H1 (cell line): ENCODE measurements around the gene IL1RAPL1. TPM values are rescaled to one million over a fixed set of nuclear protein-coding genes. Genes with fewer than 3 reads are reported as not detected.

Experiments used
- CTCF ChIA-PET: fragments of 300-600 bp; sonication (Branson Sonifier 250); formaldehyde crosslinking; loops from one replicate; lab custom pipeline; 2021; ENCODE audit not compliant: partially characterized antibody; lab: Charles Lee
- POLR2A ChIA-PET: fragments of 300-600 bp; sonication (Branson Sonifier 250); formaldehyde crosslinking; loops from one replicate; lab custom pipeline; 2021; ENCODE audit warnings: inconsistent platforms; ENCODE audit not compliant: partially characterized antibody; lab: Charles Lee
- DNase-seq, 2 experiments: peaks; one replicate each; pipeline versions ENCODE4 v3.0.0 to v3.0.0-alpha.2; 2010 to 2022; ENCODE audit warnings: low spot score in 2 of 2, low read depth in 1 of 2, mixed read lengths in 1 of 2
- FAIRE-seq: peaks from 2 replicates; lab custom pipeline; 2011; peaks lifted over from hg19 to GRCh38; lab: Jason Lieb, UNC
- H2AFZ ChIP-seq: 2 replicates; pipeline ENCODE4 v1.8.1; 2012; ENCODE audit warnings: low read length, inconsistent platforms
- H2AK5ac ChIP-seq: 2 replicates; pipeline ENCODE4 v1.6.1; 2013; ENCODE audit warnings: low read depth, low read length
- H2BK120ac ChIP-seq: replicated peaks from 2 replicates; pipeline ENCODE3; 2013; ENCODE audit warnings: low read depth, low read length, inconsistent platforms
- H2BK12ac ChIP-seq: 2 replicates; pipeline ENCODE4 v1.6.1; 2013; ENCODE audit warnings: low read depth, low read length
- H2BK15ac ChIP-seq: 2 replicates; pipeline ENCODE4 v1.6.1; 2013; ENCODE audit warnings: low read length
- H2BK20ac ChIP-seq: 2 replicates; pipeline ENCODE4 v1.6.1; 2013; ENCODE audit warnings: low read length
- H2BK5ac ChIP-seq: 2 replicates; pipeline ENCODE4 v1.6.1; 2013; ENCODE audit warnings: low read depth, low read length
- H3K14ac ChIP-seq: 2 replicates; pipeline ENCODE4 v1.6.1; 2013; ENCODE audit warnings: inconsistent platforms; ENCODE audit not compliant: insufficient read length
- H3K18ac ChIP-seq: 2 replicates; pipeline ENCODE4 v1.6.1; 2013; ENCODE audit warnings: low read length; ENCODE audit errors: extremely low read depth
- H3K23ac ChIP-seq: 2 replicates; pipeline ENCODE4 v1.6.1; 2013; ENCODE audit warnings: inconsistent platforms; ENCODE audit not compliant: insufficient read length
- H3K23me2 ChIP-seq: 2 replicates; pipeline ENCODE4 v1.6.1; 2013; ENCODE audit warnings: low read depth, low read length
- H3K27ac ChIP-seq: 2 replicates; pipeline ENCODE4 v1.6.1; 2011; ENCODE audit warnings: low read depth, low read length, inconsistent platforms
- H3K27me3 ChIP-seq, 4 experiments: replicated peaks in 1 of 4; 1 replicate in 1 of 4; 2 replicates in 3 of 4; pipeline versions ENCODE4 v1.6.1 to v1.8.1; 2011 to 2013; ENCODE audit warnings: low read length in 3 of 4, mild to moderate bottlenecking in 3 of 4, inconsistent platforms in 2 of 4, mixed read lengths in 2 of 4, moderate library complexity in 1 of 4; ENCODE audit not compliant: control insufficient read depth in 3 of 4, insufficient read depth in 3 of 4; ENCODE audit errors: extremely low read depth in 1 of 4
- H3K36me3 ChIP-seq, 4 experiments: 2 replicates each; pipeline versions ENCODE4 v1.6.1 to v1.8.1; 2011 to 2013; ENCODE audit warnings: mild to moderate bottlenecking in 4 of 4, low read length in 3 of 4, moderate library complexity in 2 of 4, control low read depth in 1 of 4, inconsistent platforms in 1 of 4; ENCODE audit not compliant: insufficient read depth in 4 of 4, control insufficient read depth in 2 of 4
- H3K4ac ChIP-seq: replicated peaks from 2 replicates; pipeline ENCODE3; 2013; ENCODE audit warnings: low read length, low read depth, mixed read lengths, inconsistent platforms; ENCODE audit not compliant: insufficient read length
- H3K4me1 ChIP-seq, 4 experiments: replicated peaks in 1 of 4; 1 replicate in 1 of 4; 2 replicates in 3 of 4; pipeline versions ENCODE4 v1.6.1 to v1.8.1; 2011 to 2013; ENCODE audit warnings: low read length in 3 of 4, inconsistent platforms in 2 of 4, mixed read lengths in 1 of 4; ENCODE audit not compliant: insufficient read depth in 4 of 4, control insufficient read depth in 3 of 4
- H3K4me2 ChIP-seq, 2 experiments: 2 replicates each; pipeline versions ENCODE4 v1.6.1 to v1.8.1; 2011 to 2013; ENCODE audit warnings: low read depth in 2 of 2, low read length in 2 of 2, control low read depth in 1 of 2, inconsistent platforms in 1 of 2, mild to moderate bottlenecking in 1 of 2; ENCODE audit not compliant: insufficient read depth in 1 of 2
- H3K4me3 ChIP-seq, 4 experiments: fragments of 200-600, 300-600 bp in 1 of 4; sonication (generic), shearing (Covaris generic), sonication (Bioruptor Twin) in 1 of 4; 2 replicates each; pipeline versions ENCODE4 v1.5.1 to v1.8.1; 2011 to 2016; ENCODE audit warnings: low read length in 4 of 4, low read depth in 3 of 4, control low read depth in 2 of 4, inconsistent platforms in 2 of 4, mild to moderate bottlenecking in 2 of 4, mixed read lengths in 1 of 4, moderate library complexity in 1 of 4; ENCODE audit not compliant: insufficient read depth in 2 of 4; ENCODE audit errors: extremely low read depth in 1 of 4
- H3K56ac ChIP-seq: replicated peaks from 2 replicates; pipeline ENCODE3; 2013; ENCODE audit warnings: low read depth, mild to moderate bottlenecking, mixed read lengths, low read length, inconsistent platforms; ENCODE audit not compliant: insufficient read length
- H3K79me1 ChIP-seq: 2 replicates; pipeline ENCODE4 v1.6.1; 2013; ENCODE audit warnings: low read depth, low read length, control low read depth
- H3K79me2 ChIP-seq, 2 experiments: 2 replicates each; pipeline versions ENCODE4 v1.6.1 to v1.8.1; 2012 to 2013; ENCODE audit warnings: low read length in 2 of 2, mild to moderate bottlenecking in 2 of 2, inconsistent platforms in 1 of 2; ENCODE audit not compliant: insufficient read depth in 2 of 2, control insufficient read depth in 1 of 2
- H3K9ac ChIP-seq, 4 experiments: replicated peaks in 1 of 4; 1 replicate in 1 of 4; 2 replicates in 3 of 4; pipeline versions ENCODE4 v1.6.1 to v1.8.1; 2011 to 2013; ENCODE audit warnings: low read depth in 3 of 4, low read length in 3 of 4, control low read depth in 2 of 4, mild to moderate bottlenecking in 2 of 4, moderate library complexity in 2 of 4, inconsistent platforms in 1 of 4; ENCODE audit errors: extremely low read depth in 1 of 4
- H3K9me3 ChIP-seq, 2 experiments: 2 replicates each; pipeline versions ENCODE4 v1.6.1 to v1.8.1; 2012 to 2013; ENCODE audit warnings: mild to moderate bottlenecking in 2 of 2, moderate library complexity in 2 of 2, control low read depth in 1 of 2, inconsistent platforms in 1 of 2, low read depth in 1 of 2, low read length in 1 of 2, mixed read lengths in 1 of 2; ENCODE audit not compliant: insufficient read depth in 2 of 2
- H4K20me1 ChIP-seq, 2 experiments: replicated peaks in 1 of 2; 2 replicates each; pipeline versions ENCODE3 to v1.8.1; 2011 to 2013; ENCODE audit warnings: inconsistent platforms in 2 of 2, low read length in 2 of 2, mild to moderate bottlenecking in 1 of 2; ENCODE audit not compliant: insufficient read depth in 2 of 2, control insufficient read depth in 1 of 2
- H4K5ac ChIP-seq: 2 replicates; pipeline ENCODE4 v1.6.1; 2013; ENCODE audit warnings: low read length, low read depth, mixed read lengths, inconsistent platforms; ENCODE audit not compliant: insufficient read length
- H4K8ac ChIP-seq: 2 replicates; pipeline ENCODE4 v1.8.0; 2013; ENCODE audit warnings: mild to moderate bottlenecking, moderate library complexity, low read length, inconsistent platforms; ENCODE audit not compliant: insufficient read depth; ENCODE audit errors: extremely low read depth
- H4K91ac ChIP-seq: replicated peaks from 2 replicates; pipeline ENCODE3; 2013; ENCODE audit warnings: low read length, mixed read lengths, inconsistent platforms; ENCODE audit not compliant: insufficient read length
- BRCA1 ChIP-seq: IDR thresholded peaks from 2 replicates; pipeline ENCODE4 v1.6.1; 2012; ENCODE audit warnings: low read depth, low read length, improper control_type of control experiment
- CHD2 ChIP-seq: IDR thresholded peaks from 2 replicates; pipeline ENCODE4 v1.6.1; 2012; ENCODE audit warnings: low read length, improper control_type of control experiment
- GABPA ChIP-seq: IDR thresholded peaks from 2 replicates; pipeline ENCODE4 v1.6.1; 2011; ENCODE audit warnings: mild to moderate bottlenecking, low read length, moderate library complexity, borderline replicate concordance; ENCODE audit not compliant: insufficient read depth
- HDAC6 ChIP-seq: IDR thresholded peaks from one replicate; pipeline ENCODE4 v1.7.1; 2012; ENCODE audit warnings: low read depth, mild to moderate bottlenecking, inconsistent platforms, low read length, moderate library complexity
- JUN ChIP-seq: IDR thresholded peaks from 2 replicates; pipeline ENCODE4 v1.6.1; 2011; ENCODE audit warnings: low read depth, mild to moderate bottlenecking, improper control_type of control experiment, low read length
- JUND ChIP-seq: IDR thresholded peaks from 2 replicates; pipeline ENCODE4 v1.6.1; 2011; ENCODE audit warnings: mild to moderate bottlenecking, improper control_type of control experiment, low read length
- KDM4A ChIP-seq: IDR thresholded peaks from one replicate; pipeline ENCODE4 v1.7.1; 2012; ENCODE audit warnings: low read depth, mild to moderate bottlenecking, moderate library complexity, low read length, inconsistent platforms; ENCODE audit not compliant: severe bottlenecking
- KDM5A ChIP-seq: fragments of 200-600 bp; IDR thresholded peaks from 2 replicates; pipeline ENCODE4 v1.7.1; 2012; ENCODE audit warnings: mild to moderate bottlenecking, low read length, inconsistent platforms, mixed read lengths
- RAD21 ChIP-seq, 2 experiments: IDR thresholded peaks in 1 of 2; conservative IDR thresholded peaks in 1 of 2; 2 replicates each; pipeline ENCODE4 v1.6.1; 2011; ENCODE audit warnings: low read depth in 2 of 2, low read length in 2 of 2, improper control_type of control experiment in 1 of 2, inconsistent platforms in 1 of 2, mild to moderate bottlenecking in 1 of 2, moderate library complexity in 1 of 2
- RXRA ChIP-seq: IDR thresholded peaks from 2 replicates; pipeline ENCODE4 v1.6.1; 2011; ENCODE audit warnings: low read depth, mild to moderate bottlenecking, low read length, moderate library complexity; ENCODE audit not compliant: insufficient read depth
- SAP30 ChIP-seq: fragments of 300-600 bp; sonication (generic); IDR thresholded peaks from 2 replicates; pipeline ENCODE4 v1.7.1; 2012; ENCODE audit warnings: low read length, moderate library complexity, mild to moderate bottlenecking, inconsistent platforms; ENCODE audit not compliant: insufficient read depth, insufficient replicate concordance
- SIRT6 ChIP-seq: IDR thresholded peaks from one replicate; pipeline ENCODE4 v1.7.1; 2012; ENCODE audit warnings: low read length, inconsistent platforms
- SP1 ChIP-seq: IDR thresholded peaks from 2 replicates; pipeline ENCODE4 v1.6.1; 2011; ENCODE audit warnings: low read depth, low read length
- SP2 ChIP-seq: IDR thresholded peaks from 2 replicates; pipeline ENCODE4 v1.6.1; 2012; ENCODE audit warnings: mild to moderate bottlenecking, low read length, inconsistent platforms
- TAF1 ChIP-seq: IDR thresholded peaks from 2 replicates; pipeline ENCODE4 v1.6.1; 2011; ENCODE audit warnings: mild to moderate bottlenecking, low read depth, low read length
- TCF12 ChIP-seq: IDR thresholded peaks from 2 replicates; pipeline ENCODE4 v1.6.1; 2011; ENCODE audit warnings: low read depth, mild to moderate bottlenecking, low read length
- WGBS, 2 experiments: shearing (Covaris generic) in 1 of 2; methylation state at CpG; one replicate each; pipeline versions ENCODE4 v1.1.6 to v1.1.7; 2013 to 2015; ENCODE audit warnings: low lambda C conversion rate in 2 of 2, mixed read lengths in 2 of 2, inconsistent platforms in 1 of 2, low coverage in 1 of 2, missing lambda C conversion rate in 1 of 2; ENCODE audit not compliant: insufficient replicate concordance in 2 of 2, insufficient coverage in 1 of 2, insufficient read length in 1 of 2; ENCODE audit errors: extremely low coverage in 1 of 2, missing lambda C conversion rate in 1 of 2; 5-methylcytosine and 5-hydroxymethylcytosine counted together
- polyA plus RNA-seq, 7 experiments: library from polyadenylated mRNA; depleted of rRNA in 3 of 7; stranded (reverse) in 5 of 7; unstranded in 2 of 7; fragments of >200 nt in 5 of 7; fragments of 200-250 nt in 2 of 7; gene quantifications; 1 replicate in 5 of 7; 2 replicates in 1 of 7; 4 replicates in 1 of 7; pipeline versions ENCODE4 v1.2.1 to v1.2.3, GENCODE V29; 2011 to 2013; ENCODE audit warnings: missing spikeins in 2 of 7, mixed read lengths in 2 of 7
- total RNA-seq: library from RNA; stranded (reverse); fragmentation: NEBNext Ultra II Directional; extraction: Animal tissue kit (Norgen Biotek cat#: 25700); gene quantifications from 2 replicates; pipeline ENCODE4 v1.2.1, GENCODE V29; 2021

IL1RAPL1 gene
- total and polyA plus RNA-seq, 2 of the 8 experiments (the other 6 are each of a cell fraction or from before 2014, with no cell fraction given), result 0.11 to 0.35 TPM

DNA sequence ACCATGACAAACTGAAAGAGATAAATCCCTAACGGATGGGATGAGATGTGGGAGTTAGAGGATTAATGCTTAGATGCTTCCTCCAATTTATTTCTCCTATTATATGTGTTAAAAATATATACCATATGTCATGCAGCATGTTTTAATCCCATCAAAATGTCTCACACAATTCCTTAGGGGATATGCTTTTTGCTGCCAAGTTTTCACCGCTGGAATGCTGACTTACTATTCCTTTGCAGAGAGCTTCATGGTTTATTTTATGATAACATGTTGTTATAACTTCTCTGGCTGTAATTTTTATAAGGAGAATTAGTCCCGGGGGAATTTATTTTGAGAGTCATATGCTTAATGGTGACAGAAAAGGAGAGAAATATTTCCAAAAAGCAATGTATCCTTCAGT is 670.3 kb downstream of the IL1RAPL1 start:
- Histone ChIP-seq H3K79me1 (no peaks in the 10 kb centered on the region), H4K8ac (no peak overlapping the region), H3K4me1 (no peaks in the 10 kb centered on the region), H4K5ac (no peak overlapping the region), H2BK5ac (no peak overlapping the region), H2BK15ac (no peak overlapping the region), H3K56ac (no peak overlapping the region), H2AK5ac (no peak overlapping the region), H3K23ac (no peak overlapping the region), H3K23me2 (no peaks in the 10 kb centered on the region; the same call in 1 of the 2 replicates), H2BK20ac (no peak overlapping the region), H4K91ac (no peak overlapping the region), H3K27ac (no peak overlapping the region), H2BK12ac (no peak overlapping the region), H3K18ac (no peak overlapping the region), H3K79me2 (no peaks in the 10 kb centered on the region), H3K4ac (no peak overlapping the region), H3K14ac (no peak overlapping the region), H3K9me3 (no peaks in the 10 kb centered on the region), H3K4me2 (no peak overlapping the region), H2AFZ (no peak overlapping the region), H3K36me3 (no peaks in the 10 kb centered on the region), H4K20me1 (no peaks in the 10 kb centered on the region), H3K4me3 (no peak overlapping the region), H3K9ac (no peak overlapping the region), H3K27me3 (no peaks in the 10 kb centered on the region), H2BK120ac (no peak overlapping the region)
- no peak for FAIRE-seq
- ChIA-PET CTCF (no interaction called here), POLR2A (no interaction called here)
- no peak for DNase-seq
- 80% methylated on average over 3 of the region's 3 CpGs; no CpG with 5 or more reads in 1 of the 2 experiments for WGBS, 2 experiments
- no peak for TF ChIP-seq SP1
- TF ChIP-seq RXRA, result no peak
- no peak for TF ChIP-seq SP2
- TF ChIP-seq SIRT6, result no peak
- TF ChIP-seq KDM4A, result no peak
- no peak for TF ChIP-seq JUND
- no peak for TF ChIP-seq KDM5A
- TF ChIP-seq HDAC6, result no peak
- no peak for TF ChIP-seq TCF12
- TF ChIP-seq GABPA, result no peak
- TF ChIP-seq CHD2, result no peak
- no peak for TF ChIP-seq BRCA1
- no peak for TF ChIP-seq SAP30
- no peak for TF ChIP-seq JUN
- no peak for TF ChIP-seq RAD21 (IDR thresholded peaks at IDR 0.05 in 1 of 2, conservative IDR thresholded peaks at IDR 0.05 in 1 of 2; ENCODE audit: low read depth in 2 of 2, low read length in 2 of 2)
- no peak for TF ChIP-seq TAF1
